Lower lobe of right lung (tissue), 2 donors: ENCODE results near the gene YTHDC1. TPM values are rescaled to one million over a fixed set of nuclear protein-coding genes. Genes with fewer than 3 reads are reported as not detected.
A peak's percentile ranks its signal among the peaks of the same experiment; 100 is the strongest.

Experiments
- ATAC-seq, 2 donors: fragments of 200-7000 bp; cut with Tn5 transposase; one replicate each; pipeline ENCODE4 v1.9.1; 2020 to 2022; ENCODE audit warnings: mild to moderate bottlenecking in 2 of 2, moderate library complexity in 2 of 2
- DNase-seq: peaks from one replicate; pipeline ENCODE4 v3.0.0-alpha.2; 2020
- H3K27ac ChIP-seq: fragments of 200-600 bp; one replicate; pipeline ENCODE4 v1.8.0; 2022
- H3K27me3 ChIP-seq: fragments of 200-600 bp; one replicate; pipeline ENCODE4 v1.8.0; 2022; ENCODE audit warnings: low read depth
- H3K36me3 ChIP-seq: fragments of 200-600 bp; one replicate; pipeline ENCODE4 v1.8.0; 2022; ENCODE audit warnings: mild to moderate bottlenecking
- H3K4me1 ChIP-seq: fragments of 200-600 bp; one replicate; pipeline ENCODE4 v1.8.0; 2022
- H3K4me3 ChIP-seq: fragments of 200-600 bp; one replicate; pipeline ENCODE4 v1.8.0; 2022; ENCODE audit warnings: mild to moderate bottlenecking
- H3K9me3 ChIP-seq: fragments of 200-600 bp; one replicate; pipeline ENCODE4 v1.8.0; 2022
- intact Hi-C: fragments of 100-400 bp; cut with DNase I; formaldehyde crosslinking; loops from one replicate; pipeline ENCODE4 v1.11.0; 2022
- total RNA-seq: library from RNA; stranded (reverse); fragmentation: NEBNext Ultra II Directional; extraction: Animal tissue kit (Norgen Biotek cat#: 25700); gene quantifications from one replicate; pipeline ENCODE4 v1.2.1, GENCODE V29; 2021
- TF ChIP-seq, protein P1 (sequence below): fragments of 200-600 bp; IDR thresholded peaks from one replicate; pipeline ENCODE4 v1.8.0; 2022; ENCODE audit warnings: antibody characterized with exemption, mild to moderate bottlenecking
- donor health status: DM: no; HTN: yes; CAD: no; lungs with severe emphysema.

YTHDC1 gene
- total RNA-seq, 1 donor from 2014 or later, result 77.2 TPM

DNA sequence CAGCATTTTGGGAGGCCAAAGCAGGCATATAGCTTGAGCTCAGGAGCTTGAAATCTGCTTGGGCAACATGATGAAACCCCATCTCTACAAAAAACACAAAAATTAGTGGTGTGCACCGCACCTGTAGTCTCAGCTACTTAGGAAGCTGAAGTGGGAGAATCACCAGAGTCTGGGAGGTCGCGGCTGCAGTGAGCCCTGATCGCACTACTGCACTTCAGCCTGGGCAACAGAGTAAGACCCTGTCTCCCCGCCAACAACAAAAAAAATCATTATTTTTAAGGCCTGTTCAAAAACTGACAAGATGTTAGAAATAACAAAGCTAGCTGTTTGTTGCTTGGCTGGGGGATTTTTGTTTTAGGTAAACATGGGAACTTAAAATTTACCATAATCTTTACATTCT is 5.1 kb downstream of the YTHDC1 start:
- Histone ChIP-seq H3K27ac (no peak overlapping the region), H3K9me3 (no peaks in the 10 kb centered on the region), H3K4me1 (peaks cover 83% of the 10 kb centered on the region), H3K27me3 (no peaks in the 10 kb centered on the region), H3K4me3 (no peak overlapping the region), H3K36me3 (no peaks in the 10 kb centered on the region)
- DNase-seq (no peak), ATAC-seq (no peak)
- intact Hi-C loops, result no loop called here
- TF ChIP-seq, protein P1, sequence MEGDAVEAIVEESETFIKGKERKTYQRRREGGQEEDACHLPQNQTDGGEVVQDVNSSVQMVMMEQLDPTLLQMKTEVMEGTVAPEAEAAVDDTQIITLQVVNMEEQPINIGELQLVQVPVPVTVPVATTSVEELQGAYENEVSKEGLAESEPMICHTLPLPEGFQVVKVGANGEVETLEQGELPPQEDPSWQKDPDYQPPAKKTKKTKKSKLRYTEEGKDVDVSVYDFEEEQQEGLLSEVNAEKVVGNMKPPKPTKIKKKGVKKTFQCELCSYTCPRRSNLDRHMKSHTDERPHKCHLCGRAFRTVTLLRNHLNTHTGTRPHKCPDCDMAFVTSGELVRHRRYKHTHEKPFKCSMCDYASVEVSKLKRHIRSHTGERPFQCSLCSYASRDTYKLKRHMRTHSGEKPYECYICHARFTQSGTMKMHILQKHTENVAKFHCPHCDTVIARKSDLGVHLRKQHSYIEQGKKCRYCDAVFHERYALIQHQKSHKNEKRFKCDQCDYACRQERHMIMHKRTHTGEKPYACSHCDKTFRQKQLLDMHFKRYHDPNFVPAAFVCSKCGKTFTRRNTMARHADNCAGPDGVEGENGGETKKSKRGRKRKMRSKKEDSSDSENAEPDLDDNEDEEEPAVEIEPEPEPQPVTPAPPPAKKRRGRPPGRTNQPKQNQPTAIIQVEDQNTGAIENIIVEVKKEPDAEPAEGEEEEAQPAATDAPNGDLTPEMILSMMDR, result no peak

GRCh38 chr4:68344049-68344448 is 5.8 kb downstream of the YTHDC1 start:
- Histone ChIP-seq H3K27me3 (no peaks in the 10 kb centered on the region), H3K4me1 (peaks cover 91% of the 10 kb centered on the region), H3K36me3 (no peaks in the 10 kb centered on the region), H3K4me3 (no peak overlapping the region), H3K27ac (no peak overlapping the region), H3K9me3 (no peaks in the 10 kb centered on the region)
- TF ChIP-seq, protein P1, result no peak
- intact Hi-C loops, result no loop called here
- DNase-seq (no peak), ATAC-seq (no peak)

DNA sequence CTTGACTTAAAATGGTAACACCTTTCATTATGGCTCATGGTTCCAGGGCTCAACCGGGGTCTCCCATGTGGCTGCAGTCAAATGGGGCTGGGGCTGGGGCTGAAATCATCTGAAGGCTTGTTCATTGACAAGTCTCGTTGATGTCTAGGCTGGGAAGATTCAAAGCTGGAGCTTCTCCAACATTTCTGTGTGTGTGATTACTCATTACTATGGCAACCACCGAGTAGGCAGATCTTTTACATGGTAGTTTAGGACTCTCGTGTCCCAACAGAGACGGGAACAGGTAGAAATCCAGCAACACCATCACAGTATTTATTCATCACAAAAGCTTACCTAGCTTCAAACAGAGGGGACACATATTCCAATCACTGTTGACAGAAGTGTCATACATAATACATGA is 7.8 kb downstream of the YTHDC1 start:
- no peak overlapping the region for H3K27ac ChIP-seq
- H3K4me1 ChIP-seq, result peaks cover 91% of the 10 kb centered on the region
- H3K36me3 ChIP-seq, result peaks cover 11% of the 10 kb centered on the region
- intact Hi-C loops, result no loop called here
- no peak overlapping the region for H3K4me3 ChIP-seq
- ATAC-seq (peak; percentile 41 to 52), DNase-seq (peak; percentile 20)
- TF ChIP-seq, protein P1, result no peak
- no peaks in the 10 kb centered on the region for H3K27me3 ChIP-seq
- no peaks in the 10 kb centered on the region for H3K9me3 ChIP-seq

DNA sequence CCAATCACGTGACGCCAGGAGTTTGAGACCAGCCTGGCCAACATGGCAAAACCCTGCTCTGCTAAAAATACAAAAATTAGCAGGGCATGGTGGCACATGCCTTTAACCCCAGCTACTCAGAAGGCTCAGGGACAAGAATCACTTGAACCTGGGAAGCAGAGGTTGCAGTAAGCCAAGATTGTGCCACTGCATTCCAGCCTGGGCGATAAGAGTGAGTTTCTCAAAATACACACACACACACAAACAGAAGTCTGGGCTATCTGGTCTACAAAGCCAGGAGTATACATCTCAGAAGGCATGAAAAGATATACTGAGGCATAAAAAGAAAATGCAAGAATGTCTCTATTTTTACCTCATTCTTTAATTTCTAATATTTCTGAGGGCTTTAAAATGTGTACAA is 11.3 kb downstream of the YTHDC1 start:
- TF ChIP-seq, protein P1, result no peak
- Histone ChIP-seq H3K36me3 (peaks cover 46% of the 10 kb centered on the region), H3K27me3 (no peaks in the 10 kb centered on the region), H3K4me1 (peaks cover 58% of the 10 kb centered on the region), H3K9me3 (no peaks in the 10 kb centered on the region), H3K27ac (no peak overlapping the region), H3K4me3 (no peak overlapping the region)
- intact Hi-C loops, result no loop called here
- DNase-seq (no peak), ATAC-seq (peak; percentile 47 to 77)

DNA sequence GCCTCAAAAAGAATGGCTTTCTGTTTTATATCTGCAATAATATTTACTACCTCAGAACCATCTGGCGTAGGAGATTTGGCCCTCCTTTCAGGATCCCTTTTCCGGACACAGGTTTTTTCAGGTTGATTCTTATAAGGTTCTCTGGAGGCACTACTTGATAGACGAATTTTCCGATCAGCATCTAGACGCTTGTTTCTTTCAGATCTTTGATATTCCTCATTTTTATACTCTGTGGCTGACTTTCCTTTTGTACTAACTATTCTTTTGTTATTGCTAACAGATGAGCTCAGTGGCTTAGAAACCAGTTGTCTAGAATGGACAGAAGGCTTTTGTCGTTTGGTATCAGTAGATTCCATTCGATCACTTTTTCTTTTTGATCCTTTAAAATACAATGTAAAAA is 12.4 kb downstream of the YTHDC1 start:
- TF ChIP-seq, protein P1, result no peak
- Histone ChIP-seq H3K36me3 (peaks cover 57% of the 10 kb centered on the region), H3K4me1 (peaks cover 47% of the 10 kb centered on the region), H3K27ac (no peak overlapping the region), H3K9me3 (no peaks in the 10 kb centered on the region), H3K4me3 (no peak overlapping the region), H3K27me3 (no peaks in the 10 kb centered on the region)
- ATAC-seq (no peak), DNase-seq (no peak)
- intact Hi-C loops, result no loop called here

GRCh38 chr4:68337004-68337403 is 12.9 kb downstream of the YTHDC1 start:
- DNase-seq (no peak), ATAC-seq (no peak)
- Histone ChIP-seq H3K4me3 (no peak overlapping the region), H3K27me3 (no peaks in the 10 kb centered on the region), H3K4me1 (peaks cover 42% of the 10 kb centered on the region), H3K36me3 (peaks cover 62% of the 10 kb centered on the region), H3K9me3 (no peaks in the 10 kb centered on the region), H3K27ac (no peak overlapping the region)
- TF ChIP-seq, protein P1, result no peak
- intact Hi-C loops, result no loop called here
